CD4-positive, alpha-beta T cell treated with Interleukin-2 at 100 ng/mL for 4 hours (primary cell): ENCODE results near the gene NPHP4.
"Not testable (repeated sequence)": the region's sequence is repeated elsewhere in the genome, so short reads cannot be mapped to it uniquely, and the experiment has no call there.

Experiments used
- DNase-seq: peaks from one replicate; pipeline ENCODE4 v3.0.0-alpha.2; 2020; ENCODE audit warnings: low spot score

NPHP4 gene

GRCh38 chr1:6023346-6023745, 31.1 kb upstream of the NPHP4 start:
- DNase-seq, result no peak

GRCh38 chr1:6022193-6022592, 30.0 kb upstream of the NPHP4 start:
- no peak for DNase-seq

GRCh38 chr1:6019166-6019845, 27.1 kb upstream of the NPHP4 start:
- no peak for DNase-seq

DNA sequence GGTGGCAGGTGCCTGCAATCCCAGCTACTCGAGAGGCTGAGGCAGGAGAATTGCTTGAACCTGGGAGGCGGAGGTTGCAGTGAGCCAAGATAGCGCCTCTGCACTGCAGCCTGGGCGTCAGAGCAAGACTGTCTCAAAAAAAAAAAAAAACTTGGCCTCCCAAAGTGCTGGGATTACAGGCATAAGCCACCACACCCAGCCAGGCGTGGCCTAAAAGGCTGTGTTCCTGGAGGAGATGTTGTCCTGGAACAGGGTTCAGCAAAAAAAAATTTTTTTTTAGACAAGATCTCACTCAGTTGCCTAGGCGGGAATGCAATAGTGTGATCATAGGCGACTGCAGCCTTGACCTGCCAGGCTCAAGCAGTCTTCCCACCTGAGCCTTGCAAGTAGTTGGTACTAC, 25.4 kb upstream of the NPHP4 start:
- not testable (repeated sequence) for DNase-seq

GRCh38 chr1:6016191-6016865, 24.1 kb upstream of the NPHP4 start:
- DNase-seq, result no peak

DNA sequence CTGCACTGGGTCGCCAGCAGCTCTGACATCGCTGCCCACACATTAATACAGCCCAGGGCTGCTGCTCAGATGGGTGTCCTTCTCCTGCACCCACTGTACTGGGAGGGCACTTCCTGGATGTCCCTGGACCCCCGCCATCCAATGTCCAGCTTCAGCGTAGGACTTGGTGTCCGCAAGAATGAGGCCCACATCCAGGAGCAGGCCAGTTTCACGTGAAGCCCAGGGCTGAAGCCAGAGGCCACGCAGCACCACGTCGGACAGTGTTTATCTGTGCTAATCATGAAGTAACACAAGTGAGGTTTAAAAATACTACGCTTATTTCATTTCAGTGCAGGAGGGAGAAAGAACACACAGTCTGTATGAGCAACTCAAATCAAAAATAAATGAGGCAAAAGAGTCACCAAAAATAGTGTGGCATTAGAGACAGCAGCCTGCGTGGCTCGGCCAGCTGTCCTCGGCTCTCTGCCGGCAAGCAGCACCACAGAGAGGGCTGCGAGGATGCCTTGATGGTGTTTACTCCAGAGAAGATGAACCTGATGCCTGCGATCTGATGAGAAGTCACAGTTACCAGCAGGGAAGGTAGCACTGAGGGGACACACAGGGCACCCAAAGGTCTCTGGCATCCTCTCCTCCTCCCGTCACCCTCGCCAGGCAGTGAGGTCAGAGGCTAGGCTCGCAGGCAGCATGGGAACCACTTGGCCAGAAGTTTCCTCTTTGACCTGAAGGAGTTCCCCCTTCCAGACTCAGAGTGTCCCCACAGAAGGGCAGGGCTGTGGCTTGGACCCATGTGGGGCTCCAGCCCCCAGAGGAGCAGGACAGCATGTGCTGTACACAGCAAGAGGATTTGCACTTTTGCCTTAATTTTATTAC, 22.1 kb upstream of the NPHP4 start:
- no peak for DNase-seq

DNA sequence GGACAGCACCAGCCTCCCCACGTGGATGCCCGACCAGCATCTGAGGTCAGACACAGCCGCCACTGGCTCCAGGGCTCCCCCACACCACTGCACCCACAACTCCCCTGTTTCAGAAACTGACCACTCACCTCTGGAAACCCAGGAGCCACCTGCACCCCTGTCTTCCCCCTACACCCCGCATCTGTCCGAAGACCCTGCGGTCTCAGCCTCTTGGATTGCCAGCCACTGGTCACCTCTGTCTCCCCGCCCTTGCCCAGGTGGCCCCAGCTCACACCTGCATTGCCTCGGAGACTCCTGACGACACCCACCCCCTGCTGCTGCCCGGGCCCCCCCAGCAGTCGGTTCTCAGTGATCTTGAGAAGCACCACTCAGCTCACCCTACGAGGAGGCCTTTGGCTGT, 21.3 kb upstream of the NPHP4 start:
- no peak for DNase-seq

GRCh38 chr1:6012529-6013318, 20.5 kb upstream of the NPHP4 start:
- no peak for DNase-seq

DNA sequence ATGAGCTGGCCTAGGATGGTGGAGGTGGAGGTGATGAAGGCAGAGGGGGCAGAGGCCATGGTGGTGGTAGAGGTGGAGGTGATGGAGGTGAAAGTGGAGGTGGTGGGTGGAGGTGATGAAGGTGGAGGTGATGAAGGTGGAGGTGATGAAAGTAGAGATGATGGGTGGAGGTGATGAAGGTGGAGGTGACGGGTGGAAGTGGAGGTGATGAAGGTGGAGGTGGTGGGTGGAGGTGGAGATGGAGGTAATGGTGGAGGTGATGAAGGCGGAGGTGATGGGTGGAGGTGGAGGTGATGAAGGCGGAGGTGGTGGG, 19.7 kb upstream of the NPHP4 start:
- DNase-seq, result no peak

- DNase-seq, result no peak
Measured at GRCh38 chr1:6011161-6011945, 19.1 kb upstream of the NPHP4 start.

DNA sequence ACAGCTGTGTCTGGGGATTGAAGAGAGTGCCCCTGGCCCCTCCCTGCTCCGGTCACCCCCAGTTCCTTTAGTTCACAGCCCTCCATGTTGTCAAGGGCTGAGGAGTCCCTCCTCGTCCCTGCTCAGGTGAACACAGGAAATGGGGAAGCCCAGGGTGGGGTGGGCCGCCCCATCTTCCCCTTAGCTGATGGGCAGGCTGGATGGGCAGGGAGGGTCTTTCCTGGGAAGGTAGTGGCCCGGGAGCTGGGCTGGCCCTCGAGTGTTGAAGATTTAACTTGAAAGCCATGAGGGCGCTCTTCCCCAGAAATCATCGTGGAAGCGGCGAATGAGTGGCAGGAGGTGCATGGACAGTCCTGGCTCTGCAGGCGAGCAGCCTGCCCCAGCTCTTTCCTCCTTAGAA, 18.3 kb upstream of the NPHP4 start:
- no peak for DNase-seq

DNA sequence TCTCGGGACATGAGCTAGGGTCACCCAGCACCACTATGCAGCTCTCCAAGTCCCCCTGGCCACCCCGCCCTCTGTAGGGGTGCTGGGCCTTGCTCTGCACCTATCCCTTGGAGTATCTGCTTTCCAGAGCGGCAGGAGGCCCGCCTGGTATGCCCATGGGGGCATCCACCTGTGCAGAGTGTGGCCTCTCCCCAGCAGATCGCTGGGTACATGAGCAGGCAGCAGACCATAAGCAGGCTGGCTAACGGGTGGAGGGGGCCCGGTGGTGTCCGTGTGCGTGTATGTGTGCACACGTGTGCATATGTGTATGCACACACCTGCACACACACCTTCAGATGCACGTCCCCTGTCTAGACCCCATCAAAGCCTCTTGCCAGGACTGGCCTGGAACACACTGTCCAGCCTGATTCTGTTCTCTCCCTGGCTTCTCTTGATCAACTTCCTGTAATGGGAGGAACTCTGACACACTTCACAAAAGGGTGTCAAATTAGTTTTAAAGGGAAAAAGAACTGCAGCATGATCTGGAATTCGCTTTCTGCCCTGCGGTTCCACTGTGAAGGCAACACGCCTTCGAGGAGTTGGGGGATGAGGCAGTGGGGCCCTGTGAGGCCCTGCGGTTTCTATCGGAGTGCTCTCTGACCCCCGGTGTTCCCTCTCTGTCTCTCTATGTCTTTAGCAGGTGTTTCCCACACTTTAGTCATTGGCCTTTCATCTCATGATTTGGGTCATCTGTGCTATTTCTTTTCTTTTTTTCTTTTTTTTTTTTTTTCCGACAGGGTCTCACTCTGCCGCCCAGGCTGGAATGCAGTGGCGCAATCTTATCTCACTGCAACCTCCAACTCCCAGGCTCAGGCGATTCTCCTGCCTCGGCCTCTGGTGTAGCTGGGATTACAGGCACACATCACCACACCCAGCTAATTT, 17.2 kb upstream of the NPHP4 start:
- no peak for DNase-seq

DNA sequence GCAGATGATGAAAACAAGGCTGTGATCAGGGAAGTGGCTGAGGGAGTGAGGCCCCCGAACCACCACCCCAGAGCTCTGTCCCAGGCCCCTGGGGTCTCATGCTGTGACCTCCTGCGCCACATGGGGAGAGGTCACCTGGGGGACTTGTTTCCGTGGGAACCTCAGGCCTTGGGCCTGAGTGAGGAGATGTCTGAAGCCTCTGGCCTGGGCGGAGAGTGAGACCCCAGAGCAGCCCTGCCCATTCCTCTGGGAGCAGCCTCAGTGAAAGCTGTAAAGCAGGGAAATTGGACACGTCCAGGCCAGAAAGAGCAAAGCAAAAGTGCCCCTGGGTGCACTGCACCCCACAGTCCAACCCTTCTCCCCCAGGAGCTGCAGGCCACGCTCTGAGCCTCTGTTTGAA, 16.5 kb upstream of the NPHP4 start:
- no peak for DNase-seq

GRCh38 chr1:6008084-6008415, 15.8 kb upstream of the NPHP4 start:
- no peak for DNase-seq

DNA sequence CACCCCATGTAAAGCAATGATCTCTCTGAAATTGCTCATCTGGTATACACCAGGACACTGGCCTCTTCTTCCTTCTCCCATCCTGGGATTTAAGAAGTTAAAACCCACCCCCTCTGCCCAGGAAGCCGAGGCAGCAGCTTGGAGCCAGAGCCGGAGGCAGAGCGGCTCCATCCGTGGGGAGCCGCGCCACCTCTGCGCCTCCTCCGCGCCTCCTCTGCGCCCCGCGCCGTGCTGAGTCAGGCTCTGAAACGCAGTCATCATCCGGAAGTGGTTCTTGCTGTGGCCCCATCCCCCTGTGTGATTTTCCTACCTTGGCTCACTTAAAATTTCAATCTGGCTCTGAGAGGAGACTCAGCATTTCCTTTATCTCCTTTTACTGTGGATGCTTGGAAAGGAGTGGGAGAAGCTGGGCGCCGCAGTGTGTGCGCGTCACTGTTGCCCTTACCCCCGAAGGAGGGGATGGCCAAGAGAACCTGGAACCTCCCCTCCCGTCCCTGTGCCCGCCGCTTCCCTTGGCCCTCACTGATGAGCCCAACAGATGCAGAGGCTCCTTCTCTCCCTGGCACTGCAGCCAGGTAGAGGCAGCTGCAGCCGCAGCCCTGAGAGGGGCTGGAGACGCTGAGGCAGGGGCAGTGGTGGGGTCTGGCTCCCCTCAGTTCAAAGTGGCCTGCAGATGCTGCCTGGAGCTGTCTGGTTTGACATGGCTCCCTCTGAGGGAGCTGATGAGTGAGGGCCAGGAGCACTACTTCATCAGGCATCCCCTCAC, 15.3 kb upstream of the NPHP4 start:
- DNase-seq, result no peak

GRCh38 chr1:6006882-6007281, 14.7 kb upstream of the NPHP4 start:
- DNase-seq, result no peak

- DNase-seq, result no peak
Measured at GRCh38 chr1:6005276-6005917, 13.2 kb upstream of the NPHP4 start.

GRCh38 chr1:6004412-6005123, 12.3 kb upstream of the NPHP4 start:
- no peak for DNase-seq
